Fibroblast of pulmonary artery (primary cell): ENCODE measurements around the gene EPB41L5.
"Not testable (repeated sequence)": the region's sequence is repeated elsewhere in the genome, so short reads cannot be mapped to it uniquely, and the experiment has no call there.

Experiments used
- DNase-seq: peaks from one replicate; pipeline ENCODE4 v3.0.0-alpha.2; 2010; ENCODE audit warnings: low read depth
- H3K4me3 ChIP-seq: replicated peaks from 2 replicates; pipeline ENCODE4 v1.5.1; 2011; ENCODE audit warnings: low read depth, mild to moderate bottlenecking, control low read depth, low read length, moderate library complexity
- TF ChIP-seq, protein P1 (sequence below): IDR thresholded peaks from 2 replicates; pipeline ENCODE4 v1.5.1; 2011; ENCODE audit warnings: mild to moderate bottlenecking, control low read depth, low read length, inconsistent platforms; ENCODE audit errors: missing control alignments

Gene EPB41L5

DNA sequence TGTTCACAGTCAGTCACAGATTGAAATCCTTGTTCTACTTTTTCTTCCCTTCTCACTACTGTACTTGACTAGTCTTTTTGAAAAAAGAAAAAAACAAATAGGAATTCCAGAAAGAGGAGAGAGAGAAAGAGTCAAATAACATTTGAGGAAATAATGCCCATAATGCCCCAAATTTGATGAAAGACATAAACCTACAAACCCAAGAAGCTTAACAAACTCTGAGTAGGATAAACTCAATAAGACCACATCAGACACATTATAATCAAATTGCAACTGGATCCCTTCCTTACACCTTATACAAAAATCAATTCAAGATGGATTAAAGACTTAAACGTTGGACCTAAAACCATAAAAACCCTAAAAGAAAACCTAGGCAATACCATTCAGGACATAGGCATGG, 179.4 kb downstream of the EPB41L5 start:
- H3K4me3 ChIP-seq: no peak overlapping the region
- TF ChIP-seq, protein P1, sequence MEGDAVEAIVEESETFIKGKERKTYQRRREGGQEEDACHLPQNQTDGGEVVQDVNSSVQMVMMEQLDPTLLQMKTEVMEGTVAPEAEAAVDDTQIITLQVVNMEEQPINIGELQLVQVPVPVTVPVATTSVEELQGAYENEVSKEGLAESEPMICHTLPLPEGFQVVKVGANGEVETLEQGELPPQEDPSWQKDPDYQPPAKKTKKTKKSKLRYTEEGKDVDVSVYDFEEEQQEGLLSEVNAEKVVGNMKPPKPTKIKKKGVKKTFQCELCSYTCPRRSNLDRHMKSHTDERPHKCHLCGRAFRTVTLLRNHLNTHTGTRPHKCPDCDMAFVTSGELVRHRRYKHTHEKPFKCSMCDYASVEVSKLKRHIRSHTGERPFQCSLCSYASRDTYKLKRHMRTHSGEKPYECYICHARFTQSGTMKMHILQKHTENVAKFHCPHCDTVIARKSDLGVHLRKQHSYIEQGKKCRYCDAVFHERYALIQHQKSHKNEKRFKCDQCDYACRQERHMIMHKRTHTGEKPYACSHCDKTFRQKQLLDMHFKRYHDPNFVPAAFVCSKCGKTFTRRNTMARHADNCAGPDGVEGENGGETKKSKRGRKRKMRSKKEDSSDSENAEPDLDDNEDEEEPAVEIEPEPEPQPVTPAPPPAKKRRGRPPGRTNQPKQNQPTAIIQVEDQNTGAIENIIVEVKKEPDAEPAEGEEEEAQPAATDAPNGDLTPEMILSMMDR: no peak
- DNase-seq: no peak

DNA sequence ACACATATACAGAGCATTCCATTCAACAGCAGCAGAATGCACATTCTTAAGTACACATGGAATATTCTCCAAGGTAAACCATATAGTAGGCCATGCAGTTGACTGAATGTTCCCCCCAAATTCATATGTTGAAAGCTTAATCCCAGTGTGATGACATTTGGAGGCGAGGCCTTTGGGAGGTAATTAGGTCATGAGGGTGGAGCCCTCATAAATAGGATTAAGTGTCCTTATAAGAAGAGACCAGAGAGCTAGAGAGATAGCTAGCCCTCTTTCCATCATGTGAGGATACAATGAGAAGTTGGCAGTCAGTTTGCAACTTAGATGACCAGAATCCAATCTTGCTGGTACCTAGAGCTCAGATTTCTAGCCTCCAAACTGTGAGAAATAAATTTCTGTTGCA, 182.7 kb downstream of the EPB41L5 start:
- no peak for DNase-seq
- H3K4me3 ChIP-seq: no peak overlapping the region
- TF ChIP-seq, protein P1: no peak

DNA sequence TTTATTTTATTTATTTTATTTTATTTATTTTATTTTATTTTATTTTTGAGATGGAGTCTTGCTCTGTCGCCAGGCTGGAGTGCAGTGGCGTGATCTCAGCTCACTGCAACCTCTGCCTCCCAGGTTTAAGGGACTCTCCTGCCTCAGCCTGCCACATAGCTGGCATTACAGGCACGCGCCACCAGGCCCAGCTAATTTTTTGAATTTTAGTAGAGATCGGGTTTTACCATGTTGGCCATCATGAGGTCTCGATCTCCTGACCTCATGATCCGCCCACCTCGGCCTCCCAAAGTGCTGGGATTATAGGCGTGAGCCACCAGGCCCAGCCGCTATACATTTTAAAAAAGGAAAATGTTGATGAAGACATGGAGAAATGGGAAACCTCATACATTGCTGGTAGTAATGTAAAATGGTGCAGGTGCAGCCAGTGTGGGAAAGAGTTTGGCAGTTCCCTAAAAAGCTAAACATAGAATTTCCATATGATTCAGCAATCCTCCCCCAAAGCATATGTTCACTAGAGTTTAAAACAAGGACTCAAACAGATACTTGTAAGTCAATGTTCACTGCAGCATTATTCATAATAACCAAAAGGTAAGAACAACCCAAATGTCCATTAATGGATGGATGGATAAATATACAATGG, 187.1 kb downstream of the EPB41L5 start:
- not testable (repeated sequence) for H3K4me3 ChIP-seq, DNase-seq

DNA sequence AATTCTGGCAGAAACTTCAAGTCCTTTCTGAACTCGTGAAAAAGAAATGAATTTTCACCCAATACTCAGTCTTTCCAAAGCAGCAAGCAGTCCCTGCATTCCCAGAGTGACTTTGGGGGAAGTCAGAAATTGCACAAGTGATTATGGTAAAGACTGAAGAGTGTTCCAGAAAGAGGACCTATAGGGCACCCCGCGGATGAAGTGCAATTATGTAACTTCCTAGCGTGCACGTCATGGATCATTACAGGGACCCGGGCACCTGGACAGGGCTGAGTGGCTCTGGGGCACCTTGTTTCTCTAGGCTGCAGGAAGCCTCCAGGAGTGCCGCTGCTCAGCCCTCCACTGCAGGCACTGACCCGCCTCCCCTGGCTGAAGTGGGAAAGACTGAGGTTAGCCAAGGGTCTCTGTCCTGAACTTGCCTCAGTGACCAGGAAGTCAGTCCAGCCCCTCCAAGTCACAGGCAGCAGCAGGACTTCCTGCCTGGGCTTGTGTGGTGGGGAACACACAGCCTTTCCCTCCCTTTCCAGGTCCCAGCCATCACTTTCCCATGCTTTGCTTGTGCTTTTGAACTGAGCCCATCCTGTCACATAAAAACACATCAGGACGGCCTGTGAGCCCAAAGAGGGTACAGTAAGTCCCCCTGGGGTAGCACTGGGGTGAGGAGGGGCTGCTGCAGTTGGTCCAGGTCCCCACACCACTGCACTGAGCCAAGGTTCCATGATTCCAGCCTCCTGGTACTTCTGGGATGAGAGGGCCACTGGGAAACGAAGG, 190.6 kb downstream of the EPB41L5 start:
- TF ChIP-seq, protein P1: no peak
- no peak overlapping the region for H3K4me3 ChIP-seq
- peak; percentile 24 for DNase-seq

DNA sequence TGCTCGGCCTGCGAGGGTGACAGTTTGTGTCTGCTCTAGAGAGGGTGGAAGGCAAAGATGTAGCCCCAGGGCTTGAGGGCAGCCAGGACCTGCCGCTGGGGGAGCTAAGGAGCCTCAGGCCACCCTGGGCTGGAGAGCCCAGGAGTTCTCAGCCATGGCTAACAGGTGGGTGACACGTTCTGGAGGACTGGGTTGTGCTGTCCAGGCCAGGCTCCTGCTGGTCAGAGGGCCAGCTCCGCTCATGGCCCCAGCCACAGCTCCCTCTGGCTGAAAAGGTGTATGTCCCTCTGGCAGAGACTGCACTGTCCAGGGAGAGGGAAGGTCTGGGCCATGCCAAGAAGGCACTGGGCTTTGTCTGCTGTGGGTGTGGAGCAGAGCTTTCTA, 191.1 kb downstream of the EPB41L5 start:
- no peak overlapping the region for H3K4me3 ChIP-seq
- no peak for DNase-seq
- TF ChIP-seq, protein P1: peak; percentile 14

DNA sequence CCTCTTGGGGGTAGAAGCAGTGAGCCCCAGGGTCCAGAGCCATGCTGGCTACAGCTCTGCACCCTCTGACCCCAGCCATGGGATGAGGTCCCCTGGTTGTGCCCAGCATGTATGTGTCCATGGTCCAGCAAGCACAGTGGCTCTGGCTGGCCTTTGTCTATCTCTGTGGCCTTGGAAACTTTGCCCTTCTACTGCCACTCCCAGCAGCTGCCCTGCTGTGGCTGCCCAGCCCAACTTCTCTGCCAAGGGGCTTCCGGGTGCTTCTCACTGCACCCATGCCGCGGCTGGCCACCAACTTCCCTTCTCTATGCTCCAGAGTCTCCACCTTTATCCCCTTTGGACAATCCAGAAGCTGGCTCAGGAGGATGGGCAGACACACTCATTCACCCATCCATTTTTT, 191.5 kb downstream of the EPB41L5 start:
- DNase-seq: no peak
- TF ChIP-seq, protein P1: no peak
- H3K4me3 ChIP-seq: no peak overlapping the region

DNA sequence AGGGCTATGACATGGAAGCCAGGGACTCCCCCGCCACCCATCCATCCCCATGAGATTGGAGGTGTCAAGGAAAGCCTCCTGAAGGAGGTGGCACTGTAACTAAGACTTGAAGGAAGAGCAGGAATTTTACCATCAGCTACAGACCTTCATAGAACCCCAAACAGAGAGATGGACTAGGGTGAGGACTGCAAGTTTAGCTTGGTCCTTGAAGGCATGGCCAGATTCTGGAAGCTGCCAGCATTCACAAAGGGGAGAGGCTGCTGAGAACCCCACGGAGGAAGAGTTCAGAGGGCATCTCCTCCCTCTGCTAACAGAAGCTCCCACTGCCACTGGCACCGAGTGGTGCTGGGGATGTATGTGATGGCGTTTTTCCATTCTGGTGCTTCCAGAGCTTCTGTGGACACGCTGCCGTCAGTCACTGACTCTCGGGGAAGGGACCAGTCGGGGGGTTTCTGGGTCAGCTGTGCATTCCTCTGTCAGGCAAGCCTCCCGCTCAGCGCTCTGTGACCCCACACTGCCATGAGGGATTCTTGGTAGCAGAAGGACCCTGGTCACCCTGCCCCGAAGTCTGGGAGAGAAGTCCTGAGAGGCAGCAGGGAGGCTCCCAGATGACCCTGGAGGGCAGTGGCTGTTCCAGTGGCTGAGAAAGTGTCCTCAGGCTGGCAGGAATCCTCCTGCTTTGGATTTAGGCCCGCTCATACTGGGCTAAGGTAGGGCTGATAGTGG, 192.2 kb downstream of the EPB41L5 start:
- TF ChIP-seq, protein P1: no peak
- no peak overlapping the region for H3K4me3 ChIP-seq
- DNase-seq: no peak
